HG03108 (cell line): ENCODE measurements around the gene KANSL1.

Experiments used
- ATAC-seq: cut with Tn5 transposase; IDR thresholded peaks from one replicate; pipeline ENCODE4 v1.9.1; 2021; ENCODE audit warnings: moderate library complexity; ENCODE audit not compliant: unreplicated experiment

Gene KANSL1

DNA sequence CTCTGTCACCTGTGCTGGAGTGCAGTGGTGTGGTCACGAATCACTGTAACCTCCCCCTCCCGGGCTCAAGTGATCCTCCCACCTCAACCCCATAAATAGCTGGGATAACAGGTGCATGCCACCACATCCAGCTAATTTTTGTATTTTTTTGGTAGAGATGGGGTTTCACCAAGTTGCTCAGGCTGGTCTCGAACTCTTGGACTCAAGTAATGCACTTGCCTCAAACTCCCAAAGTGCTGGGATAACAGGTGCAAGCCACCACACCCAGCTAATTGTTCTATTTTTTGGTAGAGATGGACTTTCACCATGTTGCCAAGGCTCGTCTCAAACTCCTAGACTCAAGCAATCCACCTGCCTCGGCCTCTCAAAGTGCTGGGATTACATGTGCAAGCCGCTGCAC, 107.7 kb downstream of the KANSL1 start:
- no peak for ATAC-seq

DNA sequence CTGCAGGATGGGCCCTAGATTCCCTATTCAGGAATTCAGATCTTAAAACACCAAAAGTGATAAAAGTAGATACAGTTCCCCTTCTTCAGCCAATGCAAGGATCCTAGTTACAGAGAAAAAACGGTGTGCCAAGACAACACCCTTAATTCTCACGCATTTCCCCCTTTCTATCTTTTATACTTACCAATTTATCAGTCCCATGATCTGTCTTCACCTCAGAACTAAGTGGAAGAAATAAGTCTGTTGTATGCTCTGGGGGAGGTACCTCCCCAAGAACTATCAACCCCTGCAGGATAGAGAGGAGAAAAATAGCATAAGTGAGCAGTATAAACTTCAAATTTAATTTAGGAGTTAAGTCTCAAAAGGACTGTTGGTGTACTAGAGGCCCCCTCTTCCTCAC, 111.0 kb downstream of the KANSL1 start:
- no peak for ATAC-seq

DNA sequence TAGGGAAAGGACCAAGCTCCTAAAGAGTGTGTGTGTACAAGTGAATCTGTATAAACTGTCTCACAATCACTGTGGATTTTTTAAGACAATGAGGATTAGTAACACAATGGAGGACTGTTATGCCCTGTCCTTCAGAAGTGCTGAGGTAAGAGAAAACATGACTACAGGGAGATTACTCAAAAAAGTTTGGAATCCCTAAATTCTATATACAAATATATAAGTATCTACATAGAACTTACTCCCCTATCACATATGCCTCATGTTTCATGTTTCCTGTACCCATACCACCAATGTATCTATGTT, 112.3 kb downstream of the KANSL1 start:
- ATAC-seq, result no peak

DNA sequence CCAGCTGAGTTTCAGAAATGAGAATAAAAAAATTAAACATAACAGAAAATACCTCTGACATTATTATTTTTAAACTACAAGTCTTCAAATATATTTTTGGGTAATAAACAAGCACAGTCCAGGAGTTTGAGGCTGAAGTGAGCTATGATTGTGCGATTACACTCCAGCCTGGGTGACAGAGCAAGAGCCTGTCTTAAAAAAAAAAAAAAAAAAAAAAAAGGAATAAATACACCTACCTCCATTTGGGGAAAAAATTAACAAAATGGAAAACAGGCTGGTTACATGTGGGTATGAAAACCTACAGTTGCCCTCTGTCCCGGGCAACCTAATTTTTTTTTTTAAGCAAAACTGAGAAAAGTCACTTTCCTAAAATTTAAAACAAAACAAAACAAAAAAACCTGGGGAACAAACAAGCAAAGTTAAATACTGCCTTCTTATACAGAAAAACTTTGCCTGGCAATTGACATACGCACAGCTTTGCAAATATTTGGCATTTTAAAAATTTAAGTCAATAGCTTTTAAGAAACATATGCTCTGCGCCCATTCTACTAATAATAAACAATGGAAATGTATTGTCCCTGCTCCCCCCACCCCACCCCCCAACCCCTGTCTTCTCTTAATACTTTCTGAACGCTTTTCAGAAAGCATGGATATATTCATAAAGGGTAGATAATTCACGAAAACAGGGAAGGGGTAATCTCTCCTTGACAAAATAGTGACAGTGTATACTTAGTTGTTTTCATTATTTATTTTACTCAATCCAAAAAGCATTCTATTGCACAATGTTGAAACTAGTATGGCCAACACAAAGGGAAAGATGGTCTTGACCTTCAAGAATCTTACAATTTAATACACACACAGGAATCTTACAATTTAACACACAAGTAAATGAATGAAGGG, 112.9 kb downstream of the KANSL1 start:
- no peak for ATAC-seq

DNA sequence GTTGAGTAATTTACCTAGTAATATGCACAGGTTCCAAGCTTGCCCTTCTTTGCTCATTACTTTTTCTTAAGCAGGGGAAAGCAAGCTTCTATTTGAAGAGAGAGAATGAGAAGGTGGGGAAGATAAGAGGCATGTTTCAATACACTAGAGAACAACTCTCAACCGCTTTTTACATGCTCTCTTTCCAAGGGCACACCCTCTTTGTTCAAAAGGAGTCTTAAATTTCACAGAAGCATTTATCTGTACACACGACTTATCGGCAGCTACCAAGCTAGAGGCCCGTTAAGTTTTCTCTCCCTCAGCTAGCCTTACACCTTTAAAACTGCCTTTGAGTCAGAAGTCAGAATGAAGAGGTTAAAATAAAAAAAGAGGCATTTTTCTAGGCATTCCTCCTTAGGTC, 114.6 kb downstream of the KANSL1 start:
- ATAC-seq, result no peak

DNA sequence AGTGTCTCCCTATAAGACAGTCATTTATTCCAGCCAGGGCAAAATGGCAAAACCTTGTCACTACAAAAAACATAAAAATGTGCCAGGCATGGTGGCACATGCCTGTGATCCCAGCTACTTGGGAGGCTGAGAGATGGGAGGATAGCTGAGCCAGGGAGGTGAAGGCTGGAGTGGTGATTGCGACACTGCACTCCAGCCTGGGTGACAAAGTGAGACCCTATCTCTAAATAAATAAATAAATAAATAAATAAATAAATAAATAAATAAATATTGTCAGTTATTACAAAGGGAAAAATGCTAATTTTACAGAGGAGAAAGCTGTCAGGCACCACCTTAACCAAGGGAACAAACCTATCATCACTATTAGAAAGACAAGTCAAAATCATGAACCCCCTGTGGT, 118.7 kb downstream of the KANSL1 start:
- no peak for ATAC-seq

DNA sequence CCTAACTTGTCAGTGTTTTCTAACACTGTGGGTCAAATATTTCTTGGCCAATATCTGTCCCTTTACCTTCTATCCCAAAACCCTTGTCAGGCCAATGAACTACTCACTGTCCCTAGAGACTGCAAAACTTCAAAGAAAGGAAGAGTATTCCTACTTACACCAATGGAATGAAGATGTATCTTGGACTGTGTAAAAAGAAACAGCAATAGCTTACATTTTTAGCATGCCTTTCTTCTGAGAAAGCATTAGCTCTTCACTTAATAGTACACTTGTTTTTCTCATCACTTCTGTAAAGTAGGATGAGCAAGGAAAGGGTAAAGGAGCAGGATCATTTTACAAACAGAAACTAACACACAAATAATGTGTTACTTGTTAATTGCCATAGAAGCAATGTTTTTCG, 120.2 kb downstream of the KANSL1 start:
- no peak for ATAC-seq

DNA sequence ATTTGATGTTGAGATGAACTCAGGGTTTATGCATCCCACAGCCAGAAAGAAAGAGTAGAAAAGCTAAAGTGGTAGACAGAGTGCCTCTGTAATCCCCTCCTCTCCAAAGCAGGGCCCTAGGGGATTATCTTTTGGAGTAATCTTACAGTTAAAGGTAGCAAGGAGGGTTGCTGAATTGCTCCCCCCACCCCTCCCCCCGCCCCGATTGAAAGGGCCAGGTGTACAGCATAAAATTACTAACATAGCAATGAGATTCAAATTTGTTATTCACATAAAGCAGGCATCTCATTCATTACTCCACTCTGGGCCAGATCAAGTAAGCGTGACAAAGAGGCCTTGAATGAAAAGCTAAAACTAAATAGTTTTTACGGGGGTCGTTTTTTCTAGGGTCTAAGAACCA, 121.4 kb downstream of the KANSL1 start:
- no peak for ATAC-seq

DNA sequence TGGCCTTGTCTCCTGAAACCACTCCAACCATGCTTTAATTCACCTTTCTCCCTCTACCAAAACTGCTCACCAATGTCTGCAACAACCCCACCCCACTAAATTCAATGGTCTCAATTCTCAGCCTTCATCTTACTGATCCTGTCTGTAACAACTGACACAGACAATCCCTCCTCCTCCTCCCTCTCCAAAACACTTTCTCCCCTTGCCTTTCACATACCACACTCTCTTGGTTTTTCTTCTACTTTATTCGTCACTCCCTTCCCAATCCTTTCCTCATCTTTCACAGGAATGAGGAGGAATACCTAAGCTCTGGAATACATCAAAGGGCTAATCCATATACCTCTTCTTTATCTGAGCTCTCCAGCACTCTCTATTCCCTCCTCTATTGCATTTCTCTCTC, 128.8 kb downstream of the KANSL1 start:
- no peak for ATAC-seq

DNA sequence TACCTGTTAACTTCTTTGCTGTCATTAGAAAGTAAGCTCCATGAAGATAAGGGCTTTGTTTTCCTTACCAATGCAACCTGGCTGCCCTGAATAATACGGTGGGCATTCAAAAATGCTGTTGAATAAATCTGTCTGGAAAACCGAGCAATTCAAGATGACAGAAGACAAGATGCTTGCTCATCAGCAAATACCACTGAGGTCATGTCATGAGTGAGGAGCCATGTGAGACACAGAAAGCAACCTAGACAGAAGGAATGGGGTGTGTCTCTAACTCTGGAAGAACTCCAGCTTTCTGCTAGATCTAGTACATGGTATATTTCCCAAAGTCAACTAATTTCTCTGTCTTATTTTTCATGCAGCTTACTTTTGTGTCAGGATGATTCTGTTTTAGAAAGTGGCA, 130.0 kb downstream of the KANSL1 start:
- ATAC-seq, result no peak

DNA sequence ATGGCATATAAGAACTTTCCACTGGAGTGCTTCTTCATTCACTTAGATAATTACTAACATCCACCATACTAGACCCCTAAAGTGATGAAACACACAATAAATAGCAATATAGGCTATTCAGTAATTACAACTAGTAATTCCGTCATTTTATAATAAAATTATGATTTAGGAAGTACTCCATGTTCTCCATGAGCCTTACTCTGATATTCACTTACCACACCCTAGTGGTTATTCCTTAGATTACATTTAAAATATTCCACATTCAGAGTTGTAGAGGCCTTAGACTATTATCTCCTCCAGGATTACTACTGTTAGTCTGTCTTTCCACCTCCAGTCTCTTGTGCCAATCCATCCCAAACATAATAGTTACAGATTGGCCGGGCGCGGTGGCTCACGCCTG, 131.8 kb downstream of the KANSL1 start:
- no peak for ATAC-seq

DNA sequence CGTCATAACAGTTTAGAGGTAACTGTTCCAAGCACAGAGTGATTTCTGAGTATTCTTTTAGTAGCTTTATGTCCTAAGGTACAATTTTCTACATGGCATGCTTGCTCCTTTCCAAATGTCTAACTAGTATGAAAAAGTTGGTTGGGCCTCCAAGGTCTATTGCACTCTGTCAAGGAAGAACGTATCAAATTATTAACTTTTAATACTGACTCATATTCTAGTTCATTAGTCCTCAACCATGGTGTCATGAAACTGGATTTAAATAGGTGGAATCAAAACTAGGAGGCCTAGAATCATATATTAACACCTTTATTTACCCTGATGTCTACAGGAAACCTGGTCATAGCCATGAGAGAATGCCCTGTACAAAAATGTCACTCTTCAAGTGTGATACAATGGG, 132.8 kb downstream of the KANSL1 start:
- ATAC-seq, result no peak

DNA sequence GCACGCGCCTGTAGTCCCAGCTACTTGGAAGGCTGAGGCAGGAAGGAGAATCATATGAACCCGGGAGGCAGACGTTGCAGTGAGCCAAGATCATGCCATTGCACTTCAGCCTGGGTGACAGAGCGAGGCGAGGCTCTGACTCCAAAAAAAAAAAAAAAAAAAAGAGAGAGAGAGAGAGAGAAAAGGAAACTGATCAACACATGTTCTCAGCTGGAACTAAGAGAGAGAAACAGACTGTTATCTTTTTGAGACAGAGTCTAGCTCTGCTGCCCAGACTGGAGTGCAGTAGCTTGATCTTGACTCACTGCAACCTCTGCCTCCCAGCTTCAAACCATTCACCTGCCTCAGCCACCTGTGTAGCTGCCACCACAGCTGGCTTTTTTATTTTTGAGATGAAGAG, 133.7 kb downstream of the KANSL1 start:
- ATAC-seq, result no peak

DNA sequence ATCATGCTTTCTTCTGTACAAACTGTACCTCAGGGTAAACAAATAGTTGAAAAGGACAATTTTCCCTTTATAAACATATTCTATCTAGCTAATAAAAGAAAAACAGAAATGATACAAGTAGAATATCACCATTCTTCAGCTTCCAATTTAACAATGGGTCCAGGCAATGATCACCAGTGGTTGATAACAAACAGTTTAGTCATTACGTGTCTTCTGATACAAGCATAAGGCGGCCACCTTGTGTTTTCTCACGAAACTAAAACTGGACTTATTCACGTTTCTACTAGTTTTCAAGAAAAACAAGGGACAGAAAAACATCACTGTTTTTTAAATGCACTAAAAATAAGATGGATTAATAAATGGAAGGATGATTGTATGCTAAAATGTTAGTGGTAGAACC, 135.9 kb downstream of the KANSL1 start:
- no peak for ATAC-seq

DNA sequence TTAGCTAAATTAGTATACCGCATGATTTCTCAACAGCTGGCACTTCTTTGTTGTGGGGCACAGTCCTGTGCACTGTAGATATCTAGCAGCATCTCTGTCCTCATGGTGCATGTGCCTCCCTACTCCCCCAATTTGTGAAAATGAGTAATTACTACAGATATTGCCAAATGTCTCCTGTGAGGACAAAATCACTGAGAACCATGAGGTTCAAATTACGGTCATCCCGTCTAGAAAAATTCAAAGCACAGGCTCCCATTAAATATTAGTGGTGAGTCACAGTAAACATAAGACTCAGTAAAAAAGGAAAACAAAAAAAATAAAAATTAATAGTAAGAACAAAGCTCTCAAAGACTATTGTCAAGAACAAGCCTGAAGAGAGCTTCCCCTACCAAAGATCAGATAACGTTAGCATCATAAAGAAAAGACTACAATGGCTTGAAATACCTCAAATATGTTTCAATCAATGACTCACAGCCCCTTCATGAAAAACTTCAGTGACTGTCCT, 136.4 kb downstream of the KANSL1 start:
- ATAC-seq, result no peak

DNA sequence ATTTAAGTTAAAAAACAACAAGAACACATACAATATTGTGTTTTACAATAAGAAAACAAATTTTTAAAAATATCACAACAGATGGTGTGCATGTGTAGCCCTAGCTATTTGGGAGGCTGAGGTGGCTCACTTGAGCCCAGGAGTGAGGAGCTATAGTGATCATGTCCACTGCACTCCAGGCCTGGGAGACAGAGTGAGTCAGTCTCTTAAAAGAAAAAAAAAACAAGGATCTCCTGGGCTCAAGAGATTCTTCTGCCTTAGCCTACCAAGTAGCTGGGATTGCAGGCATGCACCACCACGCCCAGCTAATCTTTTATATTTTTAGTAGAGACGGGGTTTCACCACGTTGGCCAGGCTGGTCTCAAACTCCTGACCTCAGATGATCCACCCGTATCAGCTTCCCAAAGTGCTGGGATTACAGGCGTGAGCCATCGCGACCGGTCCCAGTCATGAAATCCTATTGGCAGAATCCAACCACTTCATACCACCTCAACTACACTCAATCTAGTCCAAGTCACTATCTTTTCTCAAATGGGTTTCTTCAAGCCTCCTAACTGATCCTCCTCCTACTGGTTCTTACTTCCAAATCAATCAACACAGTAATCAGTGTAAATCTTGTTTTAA, 139.2 kb downstream of the KANSL1 start:
- ATAC-seq, result no peak

DNA sequence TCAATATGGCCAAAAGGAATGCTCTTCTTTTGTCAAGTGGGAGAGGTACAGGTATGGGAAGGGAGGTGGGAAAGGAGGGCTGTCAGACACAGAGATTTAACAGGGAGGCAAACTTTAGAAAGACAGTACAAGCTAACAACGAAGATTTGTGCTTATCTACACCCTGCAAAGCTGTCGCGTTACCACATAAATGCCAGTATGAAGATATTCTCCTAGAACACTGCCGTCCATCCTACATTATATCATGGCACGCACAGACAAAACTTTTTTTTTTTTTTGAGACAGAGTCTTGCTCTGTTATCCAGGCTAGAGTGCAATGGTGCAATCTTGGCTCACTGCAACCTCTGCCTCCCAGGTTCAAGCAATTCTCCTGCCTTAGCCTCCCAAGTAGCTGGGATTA, 143.6 kb downstream of the KANSL1 start:
- no peak for ATAC-seq

DNA sequence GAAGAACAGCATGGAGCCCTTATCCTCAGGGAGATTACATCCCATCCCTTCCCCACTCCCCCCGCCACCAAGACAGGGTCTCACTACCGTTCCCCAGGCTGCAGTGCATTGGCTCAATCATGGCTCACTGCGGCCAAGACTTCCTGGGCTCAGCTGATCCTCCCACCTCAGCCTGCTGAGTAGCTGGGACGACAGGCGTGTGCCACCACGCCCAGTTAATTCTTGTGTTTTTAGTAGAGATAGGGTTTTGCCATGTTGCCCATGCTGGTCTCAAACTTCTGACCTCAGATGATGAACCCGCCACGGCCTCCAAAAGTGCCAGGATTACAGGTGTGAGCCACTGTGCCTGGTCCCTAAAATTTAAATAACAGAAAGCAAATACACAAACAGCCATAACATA, 145.4 kb downstream of the KANSL1 start:
- ATAC-seq, result no peak

DNA sequence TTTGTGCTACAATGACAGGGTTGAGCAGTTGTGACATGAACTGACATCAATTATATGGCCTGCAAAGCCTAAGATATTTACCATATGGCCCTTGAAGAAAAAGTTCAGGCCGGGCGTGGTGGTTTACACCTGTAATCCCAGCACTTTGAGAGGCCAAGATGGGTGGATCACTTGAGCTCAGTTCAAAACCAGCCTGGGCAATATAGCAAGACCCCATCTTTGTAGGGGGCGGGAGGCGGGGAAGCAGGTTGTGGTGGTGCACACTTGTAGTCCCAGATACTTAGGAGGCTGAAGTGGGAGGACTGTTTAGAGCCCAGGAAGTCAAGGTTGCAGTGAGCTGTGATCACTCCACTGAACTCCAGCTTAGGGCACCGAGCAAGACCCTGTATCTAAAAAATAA, 145.8 kb downstream of the KANSL1 start:
- ATAC-seq, result no peak

DNA sequence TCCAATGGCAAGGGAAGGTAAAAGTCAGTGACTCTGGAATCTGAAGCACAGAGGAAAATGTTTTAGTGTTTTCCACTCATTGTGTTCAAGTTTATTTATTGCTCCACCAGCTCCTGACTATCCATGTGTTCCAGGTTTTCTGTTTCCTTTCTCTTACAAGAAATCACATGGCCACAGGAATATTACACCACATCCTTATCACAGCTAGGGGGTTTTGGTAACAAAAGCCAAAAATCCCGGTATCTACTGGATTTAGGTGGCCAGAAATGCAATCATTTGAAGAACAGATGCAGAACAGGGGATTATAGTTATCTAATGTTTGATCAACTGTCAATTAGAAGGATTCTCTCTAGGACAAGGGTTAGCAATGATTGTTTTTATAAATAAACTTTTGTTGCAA, 146.3 kb downstream of the KANSL1 start:
- ATAC-seq, result no peak

DNA sequence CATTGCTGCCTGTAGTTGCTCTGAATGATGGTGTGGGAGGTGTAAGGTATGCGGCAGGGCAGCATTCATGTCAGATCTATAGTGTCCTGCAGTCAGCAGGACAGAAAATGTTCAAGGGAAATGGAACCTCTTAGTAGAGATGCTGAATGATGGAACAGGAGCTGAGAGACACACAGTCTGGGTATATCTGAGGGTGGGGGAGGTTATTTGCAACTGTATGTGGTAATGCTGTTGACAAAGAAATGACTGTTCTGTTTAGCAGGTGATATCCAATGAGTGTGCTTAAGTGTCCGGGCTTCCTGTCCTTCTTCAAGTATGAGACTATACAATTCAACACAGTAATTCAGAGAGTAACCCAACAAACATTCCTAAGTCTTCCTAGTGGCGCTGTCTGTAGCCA, 147.6 kb downstream of the KANSL1 start:
- no peak for ATAC-seq

DNA sequence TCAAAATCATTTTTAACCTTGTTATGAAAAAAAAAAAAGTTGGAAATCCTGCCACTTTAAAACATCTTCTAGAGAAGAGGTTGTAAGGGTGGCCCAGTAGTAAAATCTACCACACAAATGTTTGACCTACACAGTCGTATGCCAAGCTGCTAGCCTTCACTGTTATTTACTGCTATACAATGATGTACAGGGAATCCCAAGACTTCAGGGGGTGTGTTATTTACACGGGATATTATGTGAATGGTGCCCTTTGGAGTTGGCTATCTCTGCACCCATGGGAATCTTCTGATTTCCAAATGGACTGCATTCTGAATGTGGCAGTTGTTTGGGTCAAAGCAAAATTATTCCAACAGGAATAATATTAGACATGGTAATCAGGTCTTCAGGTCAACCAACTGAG, 148.2 kb downstream of the KANSL1 start:
- no peak for ATAC-seq
